NCI-H82 treated with DMSO at 0.1 percent for 48 hours (cell line): Measurements from ENCODE around the gene MDK.

Experiments used
- DNase-seq: peaks from one replicate; lab custom pipeline; 2025; ENCODE audit not compliant: unreplicated experiment; lab: John Stamatoyannopoulos, UW

Gene MDK

DNA sequence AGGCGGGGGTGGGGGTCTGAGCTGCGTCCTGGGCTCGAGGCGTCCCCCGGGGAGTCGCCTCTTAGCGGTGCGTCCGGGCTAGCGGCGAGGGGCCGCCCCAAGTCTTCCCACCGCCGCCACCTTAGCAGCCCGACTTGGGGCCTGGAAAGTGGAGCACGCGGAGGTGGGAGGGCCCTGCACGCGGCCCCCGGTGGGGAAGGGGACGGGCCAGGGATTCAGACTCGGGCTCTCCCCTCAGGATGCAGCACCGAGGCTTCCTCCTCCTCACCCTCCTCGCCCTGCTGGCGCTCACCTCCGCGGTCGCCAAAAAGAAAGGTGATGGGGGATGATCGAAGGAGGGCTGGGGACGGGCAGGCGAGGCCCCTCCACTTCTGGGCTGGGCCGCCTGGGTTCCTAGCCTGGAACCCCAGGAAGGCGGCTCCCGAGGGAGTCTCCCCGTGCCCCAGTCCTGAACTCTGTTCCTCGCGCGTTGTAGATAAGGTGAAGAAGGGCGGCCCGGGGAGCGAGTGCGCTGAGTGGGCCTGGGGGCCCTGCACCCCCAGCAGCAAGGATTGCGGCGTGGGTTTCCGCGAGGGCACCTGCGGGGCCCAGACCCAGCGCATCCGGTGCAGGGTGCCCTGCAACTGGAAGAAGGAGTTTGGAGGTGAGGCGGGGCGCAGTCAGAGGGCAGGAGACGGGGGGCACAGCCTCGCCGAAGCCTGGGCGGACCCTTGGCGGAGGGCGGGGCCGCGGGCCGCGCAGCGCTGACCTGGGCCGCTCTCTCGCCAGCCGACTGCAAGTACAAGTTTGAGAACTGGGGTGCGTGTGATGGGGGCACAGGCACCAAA lies 563 bp downstream of the MDK start:
- DNase-seq, result no peak

DNA sequence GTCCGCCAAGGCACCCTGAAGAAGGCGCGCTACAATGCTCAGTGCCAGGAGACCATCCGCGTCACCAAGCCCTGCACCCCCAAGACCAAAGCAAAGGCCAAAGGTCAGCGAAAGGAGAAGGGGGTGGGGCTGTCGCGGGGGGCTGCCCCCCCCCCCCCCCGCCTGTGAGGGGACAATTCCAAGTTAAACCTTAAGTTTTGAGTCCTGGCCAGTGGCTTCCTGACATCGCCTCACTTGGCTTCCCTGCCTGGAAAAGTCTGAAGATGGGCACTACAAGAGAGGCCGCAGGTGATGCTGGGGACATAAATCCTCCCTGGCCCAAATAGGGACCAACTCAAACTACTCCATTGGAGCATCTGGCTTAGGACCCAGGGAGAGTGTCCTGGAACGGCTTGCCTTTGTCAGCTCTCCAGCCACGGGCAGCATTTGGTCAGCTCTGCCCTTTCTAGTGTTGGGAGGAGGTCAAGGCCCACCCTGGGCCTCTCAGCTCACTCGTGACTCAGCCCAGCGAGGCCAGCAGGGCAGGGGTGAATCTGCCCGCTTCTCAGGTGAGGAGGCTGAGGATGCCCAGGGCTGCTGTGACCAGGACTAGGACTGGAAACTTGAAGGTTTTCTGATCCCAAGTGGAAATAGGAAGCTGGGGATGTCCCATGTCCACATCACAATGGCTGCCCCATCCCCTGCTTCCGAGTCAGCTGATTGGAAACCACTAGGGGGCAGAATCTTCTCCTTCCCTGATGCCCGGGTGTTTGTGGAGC lies 1.4 kb downstream of the MDK start:
- peak; percentile 10 for DNase-seq

DNA sequence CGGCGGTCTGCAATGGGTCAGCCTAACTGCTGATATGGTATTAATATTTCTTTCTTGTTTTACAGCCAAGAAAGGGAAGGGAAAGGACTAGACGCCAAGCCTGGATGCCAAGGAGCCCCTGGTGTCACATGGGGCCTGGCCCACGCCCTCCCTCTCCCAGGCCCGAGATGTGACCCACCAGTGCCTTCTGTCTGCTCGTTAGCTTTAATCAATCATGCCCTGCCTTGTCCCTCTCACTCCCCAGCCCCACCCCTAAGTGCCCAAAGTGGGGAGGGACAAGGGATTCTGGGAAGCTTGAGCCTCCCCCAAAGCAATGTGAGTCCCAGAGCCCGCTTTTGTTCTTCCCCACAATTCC lies 1.9 kb downstream of the MDK start:
- DNase-seq, result no peak

DNA sequence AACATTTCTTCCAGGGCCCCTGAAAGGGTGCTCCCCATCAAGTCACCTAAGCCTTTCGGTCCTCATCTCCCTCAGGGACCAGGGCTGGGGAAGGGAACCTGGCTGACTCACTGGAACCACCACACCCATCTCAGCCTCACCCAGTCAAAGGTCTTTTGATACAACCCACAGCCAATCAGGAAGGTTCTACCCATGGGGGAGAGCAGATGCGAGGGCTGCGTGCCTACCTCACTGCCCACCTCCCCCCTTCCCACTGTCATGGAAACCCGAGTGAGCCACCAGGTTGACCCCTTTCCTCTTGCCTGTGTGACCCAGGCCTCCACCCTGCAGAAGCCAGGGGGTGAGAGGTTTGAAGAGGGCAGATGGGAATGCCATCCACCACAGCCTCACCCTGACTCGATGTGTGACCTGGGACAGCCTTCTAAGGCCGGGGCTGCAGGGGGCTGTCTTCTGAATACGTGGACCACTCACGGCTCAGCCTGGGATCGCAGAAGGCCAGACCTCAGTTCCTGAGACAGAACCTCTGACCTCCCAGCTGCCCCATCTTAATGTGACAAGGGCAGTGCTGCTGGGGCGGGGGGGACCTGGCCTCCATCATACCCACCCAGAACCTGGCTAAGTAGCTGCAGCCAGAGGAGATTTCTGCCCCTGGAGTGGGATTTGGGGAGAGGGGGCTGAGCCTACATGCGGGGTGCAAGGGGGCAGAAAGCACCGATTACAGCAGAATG lies 2.7 kb downstream of the MDK start:
- DNase-seq, result no peak

DNA sequence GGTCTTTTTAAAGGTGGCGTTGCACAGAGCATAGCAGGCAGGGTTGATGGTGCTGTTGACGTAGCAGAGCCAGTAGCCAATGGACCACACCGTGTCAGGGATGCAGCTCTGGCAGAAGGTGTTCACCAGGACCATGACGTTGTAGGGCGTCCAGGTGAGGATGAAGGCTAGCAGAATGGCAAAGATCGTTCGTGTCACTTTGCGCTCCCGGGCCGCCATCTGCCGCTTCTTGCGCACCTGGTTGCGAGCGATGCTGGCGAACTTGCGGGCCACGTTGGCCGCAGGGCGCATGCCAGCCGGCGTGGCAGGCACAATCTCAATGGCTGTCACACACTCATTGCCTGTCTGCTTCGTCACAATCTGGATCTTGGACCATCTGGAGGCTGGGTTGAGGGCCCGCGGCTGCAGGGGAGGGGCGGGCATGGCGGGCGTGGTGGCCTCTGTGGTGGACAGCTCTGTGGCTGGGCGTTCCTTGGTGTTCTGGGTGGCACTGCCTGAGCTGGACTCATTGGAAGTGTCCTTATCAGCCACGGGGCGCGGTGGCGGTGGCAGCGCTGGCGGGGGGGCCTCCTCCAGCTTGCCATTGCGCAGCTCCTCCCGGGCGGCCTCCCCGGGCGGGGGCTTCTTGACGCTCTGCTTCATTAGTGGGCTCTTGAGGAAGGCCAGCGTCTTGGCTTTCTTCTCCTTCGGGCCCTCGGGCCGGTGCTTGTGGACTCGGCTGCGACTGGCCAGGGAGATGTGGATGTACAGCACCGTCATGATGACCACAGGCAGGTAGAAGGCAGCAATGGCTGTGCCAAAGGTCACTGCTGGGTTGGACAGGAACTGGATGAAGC lies 3.9 kb downstream of the MDK start:
- DNase-seq, result no peak

DNA sequence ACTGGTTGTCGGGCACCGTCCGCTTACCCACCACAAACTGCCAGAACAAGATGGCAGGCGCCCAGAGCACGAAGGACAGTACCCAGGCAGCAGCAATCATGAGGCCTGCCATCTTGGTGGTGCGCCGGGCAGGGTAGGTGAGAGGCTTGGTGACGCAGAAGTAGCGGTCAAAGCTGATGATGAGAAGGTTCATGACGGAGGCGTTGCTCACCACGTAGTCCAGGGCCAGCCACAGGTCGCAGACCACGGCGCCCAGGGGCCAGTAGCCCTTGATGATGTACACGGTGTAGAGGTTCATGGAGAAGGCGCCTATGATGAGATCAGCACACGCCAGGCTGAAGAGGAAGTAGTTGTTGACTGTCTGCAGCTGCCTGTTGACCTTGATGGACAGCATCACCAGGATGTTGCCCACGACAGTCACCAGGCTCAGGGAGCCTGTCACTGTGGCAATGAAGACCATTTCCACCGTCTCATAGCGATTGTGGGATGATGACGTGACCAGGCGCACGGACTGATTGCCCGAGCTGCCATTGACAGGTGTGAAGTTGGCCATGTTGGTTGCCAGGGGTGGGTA lies 4.6 kb downstream of the MDK start:
- no peak for DNase-seq

DNA sequence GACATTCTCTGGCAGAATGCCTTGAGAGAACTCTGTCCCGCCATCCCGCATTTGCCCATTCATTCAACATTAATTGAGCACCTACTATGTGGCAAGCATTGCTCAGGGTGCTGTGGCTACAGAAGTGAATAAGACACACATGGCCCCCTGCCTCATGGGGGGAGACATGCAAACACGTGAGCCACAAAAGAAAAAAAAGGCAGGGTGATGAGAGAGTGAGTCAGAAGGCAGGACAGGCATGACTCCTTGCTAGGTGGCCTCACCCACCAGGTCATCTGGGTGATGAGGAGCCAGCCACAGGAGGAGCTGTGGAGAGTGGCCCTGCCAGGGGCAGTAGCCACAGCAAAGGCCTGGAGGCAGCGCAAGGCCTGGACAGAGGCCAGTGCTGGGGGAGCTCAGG lies 5.2 kb downstream of the MDK start:
- DNase-seq, result no peak

DNA sequence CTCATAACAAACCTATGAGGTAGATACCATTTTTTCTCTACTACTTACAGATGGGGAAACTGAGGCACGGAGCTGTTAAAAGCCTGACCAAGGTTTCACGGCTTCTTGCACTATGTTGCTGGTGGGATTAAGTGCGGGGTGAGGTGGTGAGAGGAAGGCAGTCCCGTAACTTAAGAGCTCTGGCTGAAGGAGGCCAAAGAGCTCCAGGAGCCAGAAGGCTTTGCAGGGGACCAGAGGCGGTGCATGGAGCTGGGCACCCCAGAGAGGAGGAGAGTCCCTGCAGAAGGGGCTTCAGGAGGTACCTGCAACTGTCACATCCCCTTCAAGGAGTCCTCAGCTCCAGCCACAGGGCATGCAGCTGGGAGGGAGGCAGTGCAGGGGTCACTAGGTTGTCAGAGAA lies 6.0 kb downstream of the MDK start:
- no peak for DNase-seq

DNA sequence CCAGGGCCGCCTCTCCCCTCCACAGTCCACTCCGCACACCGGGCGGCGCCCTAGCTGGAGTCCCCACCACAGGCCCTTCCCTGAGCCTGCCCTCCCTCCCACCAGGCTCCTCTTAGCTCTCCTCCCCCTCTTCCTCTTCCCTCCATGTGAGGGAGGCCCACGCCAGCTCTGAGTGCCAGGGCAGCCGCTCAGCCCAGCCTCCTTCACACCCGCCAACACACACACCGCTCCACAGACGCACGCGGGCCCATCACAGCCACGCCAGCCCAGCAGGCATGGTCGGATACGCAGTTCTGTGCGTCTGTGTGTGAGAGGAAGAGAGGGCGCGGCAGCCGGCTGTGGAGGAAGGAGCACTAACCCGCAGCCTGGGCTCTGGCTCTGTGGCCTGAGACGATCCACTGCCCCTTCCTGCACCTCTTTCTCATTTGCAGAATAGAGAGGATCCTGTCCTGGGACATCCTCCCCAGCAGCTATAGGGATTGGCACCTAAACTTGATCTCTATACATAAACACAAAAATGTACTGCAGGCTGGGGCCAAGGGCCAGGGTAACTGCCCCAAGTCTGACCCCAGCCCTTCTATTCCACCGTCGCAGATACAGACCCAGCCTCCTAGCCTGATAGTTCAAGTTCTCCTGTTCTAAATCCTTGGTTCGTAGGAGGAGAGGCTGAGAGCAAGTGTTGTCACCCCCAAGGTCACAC lies 6.6 kb downstream of the MDK start:
- DNase-seq, result no peak

DNA sequence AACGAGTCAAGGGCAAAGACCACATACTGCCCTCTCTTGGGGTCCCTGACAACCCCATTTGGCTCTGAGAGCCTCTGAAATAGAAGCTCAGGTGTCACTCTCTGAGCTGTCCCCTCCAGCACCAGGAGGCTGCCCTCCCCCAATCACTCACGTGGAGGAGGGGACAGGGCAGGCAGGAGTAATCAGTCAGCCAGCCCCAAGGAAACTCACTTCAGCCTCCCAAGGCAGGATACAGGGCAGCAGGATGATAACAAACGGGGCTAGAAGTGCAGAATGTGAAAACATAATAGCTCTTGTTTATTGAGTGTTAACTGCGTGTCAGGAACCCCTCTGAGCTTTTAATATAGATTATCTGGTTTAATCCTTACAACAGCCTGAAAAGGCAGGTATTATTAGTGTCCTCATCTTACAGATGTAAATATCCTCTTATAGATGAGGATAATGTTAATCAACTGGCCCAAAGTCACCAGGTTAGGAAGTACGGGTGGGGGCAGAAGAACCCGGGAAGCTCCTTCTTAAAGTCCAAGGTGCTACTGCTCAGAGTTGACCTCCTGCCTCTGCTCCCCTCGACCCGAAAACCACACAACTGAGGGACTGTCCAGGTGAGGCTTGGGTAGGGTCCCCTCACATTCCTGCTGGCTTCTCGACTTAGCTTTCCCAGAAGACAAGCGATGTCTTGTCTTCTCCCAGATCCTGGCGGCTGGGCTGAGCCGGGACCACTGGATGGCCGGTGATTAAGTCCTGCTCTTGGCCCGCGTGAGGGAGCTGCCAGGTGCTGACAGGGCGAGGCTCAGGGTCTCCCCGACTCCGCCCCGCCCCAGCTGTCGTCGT lies 7.4 kb downstream of the MDK start:
- DNase-seq, result peak; percentile 33

DNA sequence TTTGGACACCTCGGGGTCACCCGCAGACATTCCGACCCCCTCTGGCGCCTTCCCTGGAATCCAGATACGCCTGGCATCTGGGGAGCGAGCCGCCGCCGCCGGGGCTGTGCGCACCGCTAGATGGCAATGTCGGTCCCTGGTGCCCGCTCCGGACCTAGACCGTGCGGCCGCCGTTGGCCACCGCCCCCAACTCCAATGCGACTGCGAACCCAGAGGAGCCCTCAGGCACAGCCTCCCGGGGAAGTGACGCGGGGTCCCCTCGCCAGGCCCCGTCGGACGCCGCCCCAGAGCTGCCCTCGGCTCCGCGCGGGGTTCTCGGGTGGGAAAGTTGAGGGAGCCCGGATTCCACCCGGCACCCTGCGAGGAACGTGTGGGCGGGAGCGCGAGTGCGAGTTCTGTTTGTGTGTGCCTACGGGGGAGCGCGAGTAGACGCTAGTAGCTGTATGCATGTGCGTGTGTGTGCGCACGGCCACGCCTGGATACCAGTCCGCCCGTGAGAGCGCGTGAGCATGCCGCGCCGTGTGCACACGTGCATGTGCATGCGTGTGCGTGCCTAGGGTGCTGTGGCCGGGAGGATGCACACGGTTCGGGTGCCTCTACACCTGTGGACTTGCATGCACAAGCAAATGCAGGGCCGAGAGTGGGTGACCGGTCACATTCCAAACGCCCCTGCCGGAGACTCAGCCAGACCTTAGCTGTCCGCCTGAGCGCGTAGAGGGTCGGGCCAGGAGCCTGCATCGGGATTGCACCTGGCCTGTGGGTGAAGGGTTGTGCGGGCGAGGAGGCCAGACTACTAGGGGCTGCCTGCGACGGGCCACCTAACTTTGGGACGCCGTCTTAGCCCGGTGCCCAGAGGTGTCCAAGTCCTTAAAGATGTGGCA lies 8.2 kb downstream of the MDK start:
- DNase-seq, result peak; percentile 10

DNA sequence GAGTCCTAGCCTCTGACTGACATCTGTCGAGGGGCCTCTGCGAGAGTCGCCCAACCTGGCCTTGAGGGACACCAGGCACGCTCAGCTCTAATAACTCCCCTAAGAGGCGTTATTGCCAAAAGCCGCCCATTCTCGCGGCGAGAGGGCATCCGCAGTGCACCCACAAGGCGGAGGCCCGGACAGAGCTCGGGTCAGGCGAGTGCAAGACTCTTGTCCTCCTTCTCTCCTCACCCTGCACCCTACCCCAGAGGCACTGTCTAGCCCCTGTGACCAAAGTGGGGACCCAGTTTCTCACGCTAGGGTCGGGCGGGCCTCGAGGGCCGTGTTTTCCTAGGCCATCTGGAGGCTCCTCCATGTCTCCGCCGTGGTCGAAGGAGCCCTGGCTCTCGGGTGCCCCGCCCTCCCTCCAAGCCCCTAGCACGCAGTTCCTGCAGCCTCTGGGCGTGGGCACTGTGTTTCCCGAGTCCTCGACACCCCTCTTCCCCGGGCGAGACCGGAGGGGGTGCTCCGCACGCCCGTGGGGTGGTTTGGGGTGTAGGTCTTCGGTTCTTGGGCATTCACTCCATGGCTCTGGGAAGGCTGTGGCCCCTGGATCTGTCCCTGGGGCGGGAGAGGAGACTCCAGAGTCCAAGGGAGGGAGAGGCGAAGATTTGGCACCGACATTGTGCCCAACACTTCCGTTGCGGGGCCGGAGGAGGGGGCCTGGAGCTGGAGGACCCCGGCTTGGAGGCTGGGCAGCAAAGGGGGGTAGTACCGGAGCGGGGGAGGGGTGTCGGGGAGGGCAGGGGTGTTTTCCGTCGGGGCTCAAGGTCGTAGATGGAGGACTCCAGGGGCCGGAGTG lies 9.1 kb downstream of the MDK start:
- DNase-seq, result no peak

DNA sequence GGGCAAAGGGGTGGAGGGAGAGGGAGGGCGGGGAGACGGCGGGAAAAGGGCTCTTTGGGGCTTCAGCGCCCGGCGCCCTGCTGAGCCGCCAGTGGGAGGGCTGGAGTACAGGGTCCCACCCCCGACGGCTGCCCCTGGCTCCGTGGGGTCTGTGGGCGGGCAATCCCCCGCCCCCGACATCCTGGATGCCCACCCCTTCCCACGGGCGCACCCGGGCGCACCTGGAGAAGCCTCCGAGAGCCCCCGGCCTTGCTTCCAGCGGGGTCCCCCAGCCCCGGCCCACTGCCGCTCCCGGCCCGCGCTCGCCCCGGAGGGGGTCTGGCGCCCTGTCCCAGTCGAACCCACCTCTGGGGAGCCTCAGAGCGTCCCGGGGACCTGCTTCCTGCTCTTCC lies 9.7 kb downstream of the MDK start:
- no peak for DNase-seq

DNA sequence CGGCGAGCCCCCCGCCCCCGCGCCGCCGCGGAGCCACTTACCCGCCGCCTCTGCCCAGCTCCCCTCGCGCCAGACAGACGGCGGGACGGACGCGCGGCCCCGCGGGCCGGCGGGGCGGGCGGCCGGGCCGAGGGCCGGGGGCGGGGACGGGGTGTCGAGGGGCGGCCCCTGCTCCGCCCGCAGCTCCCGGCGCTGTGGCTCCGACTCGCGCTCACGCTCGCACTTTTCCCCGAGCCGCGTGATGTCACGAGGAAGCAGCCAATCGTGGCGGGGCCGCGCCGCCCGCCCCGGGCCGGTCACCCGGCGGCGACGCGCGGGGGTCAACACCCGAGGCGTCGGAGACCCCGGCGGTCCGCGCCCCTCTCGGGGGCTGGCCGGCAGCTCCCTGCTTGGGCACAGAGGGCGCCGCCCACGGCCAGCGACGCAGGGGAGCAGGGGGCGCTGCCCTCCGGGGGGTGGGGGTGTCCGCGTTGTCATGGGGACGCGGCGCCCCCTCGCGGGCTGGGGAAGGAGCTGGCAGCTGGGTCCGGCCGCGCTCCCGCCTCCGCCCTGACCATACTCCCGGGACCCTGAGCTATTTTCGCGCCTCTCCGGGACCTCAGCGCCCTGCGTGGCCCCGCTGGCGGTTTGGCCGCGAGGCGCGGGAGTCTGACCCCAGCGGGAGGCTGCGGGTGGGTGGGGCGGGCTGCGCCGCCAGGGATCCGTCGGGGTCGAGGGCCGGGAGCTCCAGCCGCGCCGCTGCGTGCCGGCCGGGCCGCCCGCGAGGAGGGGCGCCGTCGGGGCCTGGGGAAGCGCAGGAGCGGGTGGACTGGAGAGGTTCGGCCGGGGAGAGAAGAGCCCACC lies 10.3 kb downstream of the MDK start, which contains the start of gene CHRM4:
CHRM4 (minus strand) TSS at position 199 of the 843 bp plus-strand sequence. CDS start 5,219 bp downstream, outside the sequence.
- DNase-seq, result no peak

DNA sequence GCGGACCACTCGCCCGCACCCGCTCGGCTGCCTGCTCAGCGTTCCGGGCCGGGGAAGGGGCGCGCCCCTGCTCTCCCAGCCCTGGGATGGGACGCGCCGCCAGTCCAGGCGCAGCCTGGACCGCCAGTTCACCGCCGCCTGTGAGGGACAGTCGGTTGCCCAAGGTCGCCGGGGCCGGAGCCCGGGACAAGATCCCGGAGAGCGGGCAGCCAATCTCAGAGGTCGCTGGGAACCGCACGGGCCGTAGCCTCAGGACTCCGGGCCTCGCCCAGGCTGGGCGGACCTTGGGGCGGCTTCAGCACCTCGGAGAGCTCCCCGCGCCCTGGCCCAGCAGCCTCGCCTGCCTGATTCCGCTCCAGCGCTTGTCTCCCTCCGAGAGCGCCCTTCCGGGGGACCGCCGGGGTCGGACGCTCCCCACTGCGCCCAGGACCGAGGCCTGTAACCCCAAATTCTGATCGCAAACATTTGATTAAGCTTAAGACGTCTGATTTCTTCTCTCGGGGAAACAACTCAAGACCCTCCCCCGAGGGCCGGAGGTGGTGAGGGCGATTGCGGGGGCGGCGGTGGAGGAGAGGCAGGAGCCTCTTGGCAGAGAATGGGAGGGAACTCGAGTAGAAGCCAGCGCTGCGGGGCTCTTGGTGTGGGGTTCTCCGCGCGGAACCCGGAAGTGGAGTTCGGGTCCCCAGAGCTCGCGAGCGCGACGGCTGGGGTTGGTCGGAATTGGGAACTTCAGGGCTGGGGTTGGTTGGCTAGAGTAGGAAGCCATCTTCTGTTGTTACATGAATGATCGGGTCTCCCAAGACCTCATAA lies 11.2 kb downstream of the MDK start:
- no peak for DNase-seq

DNA sequence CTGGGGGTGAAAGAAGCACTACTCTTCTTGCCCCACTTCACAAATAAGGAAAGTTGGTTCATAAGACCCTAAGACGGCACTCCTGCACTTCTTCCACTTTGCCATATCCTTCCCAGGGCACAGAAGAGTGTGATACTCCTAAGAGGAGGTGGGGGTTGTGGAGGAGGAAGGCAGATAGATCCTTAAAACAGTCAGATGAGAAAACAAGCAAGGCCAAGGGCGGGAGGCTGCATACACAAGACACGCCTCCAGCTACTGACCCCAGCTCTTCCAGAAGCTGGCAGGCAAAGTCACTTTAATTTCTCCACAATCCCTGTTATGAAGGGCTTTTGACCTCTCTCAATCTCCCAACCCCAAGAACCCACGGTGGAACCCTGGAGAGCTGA lies 11.8 kb downstream of the MDK start:
- DNase-seq, result no peak
